Jurkat, Clone E6-1 (cell line): ENCODE measurements around the gene TNFRSF9.
"Not testable (repeated sequence)": the region's sequence is repeated elsewhere in the genome, so short reads cannot be mapped to it uniquely, and the experiment has no call there.

Experiments used
- DNase-seq: peaks from one replicate; pipeline ENCODE4 v3.0.0-alpha.2; 2011; ENCODE audit warnings: low read depth, low spot score
- H3K4me3 ChIP-seq: 2 replicates; pipeline ENCODE4 v1.5.1; 2011; ENCODE audit warnings: mild to moderate bottlenecking, low read length, control low read depth, moderate library complexity

Gene TNFRSF9

DNA sequence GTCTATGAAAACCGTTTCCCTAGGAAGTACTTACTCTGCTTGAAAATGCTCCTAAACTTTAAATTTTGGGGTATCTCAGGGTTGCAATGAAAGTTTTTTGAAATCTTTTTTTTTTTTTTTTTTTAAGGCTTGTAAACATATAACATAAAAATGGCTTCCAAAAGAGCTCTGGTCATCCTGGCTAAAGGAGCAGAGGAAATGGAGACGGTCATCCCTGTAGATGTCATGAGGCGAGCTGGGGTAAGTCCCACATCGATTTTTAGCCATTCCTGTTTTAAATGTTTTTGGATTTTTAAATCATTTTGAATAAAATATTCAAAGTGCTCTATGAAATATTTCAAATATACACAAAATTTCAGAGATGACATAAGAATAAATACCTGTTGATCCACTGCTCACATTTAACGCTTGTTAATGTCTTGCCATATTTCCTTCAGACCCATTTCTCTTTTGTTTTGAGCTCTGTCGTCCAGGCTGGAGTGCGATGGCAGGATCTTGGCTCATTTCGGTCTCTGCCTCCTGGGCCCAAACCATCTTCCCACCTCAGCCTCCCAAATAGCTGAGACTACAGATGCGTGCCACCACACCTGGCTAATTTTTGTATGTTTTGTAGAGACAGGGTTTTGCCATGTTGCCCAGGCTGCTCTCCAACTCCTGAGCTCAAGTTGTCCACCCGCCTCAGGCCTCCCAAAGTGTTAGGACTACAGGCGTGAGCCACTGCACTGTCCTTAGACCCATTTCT, 22.2 kb upstream of the TNFRSF9 start:
- H3K4me3 ChIP-seq, result peak overlapping the region; percentile 74
- DNase-seq, result no peak

DNA sequence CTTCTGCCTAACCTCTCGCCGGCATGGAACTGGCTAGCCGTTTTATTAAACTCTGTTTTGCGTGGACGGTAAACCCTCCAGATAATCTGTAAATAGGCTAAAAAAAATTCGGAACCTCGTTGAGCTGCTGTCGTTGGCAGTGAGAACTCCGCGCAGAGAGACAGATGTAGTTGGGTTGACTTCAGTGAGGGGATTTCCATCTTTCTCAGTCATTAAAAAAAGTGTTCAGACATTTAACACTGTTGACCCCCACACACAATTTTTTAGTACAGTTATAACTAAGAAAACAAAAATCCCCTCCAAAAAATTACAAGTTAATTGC, 21.3 kb upstream of the TNFRSF9 start:
- peak; percentile 6 for DNase-seq
- H3K4me3 ChIP-seq, result peak overlapping the region; percentile 74

DNA sequence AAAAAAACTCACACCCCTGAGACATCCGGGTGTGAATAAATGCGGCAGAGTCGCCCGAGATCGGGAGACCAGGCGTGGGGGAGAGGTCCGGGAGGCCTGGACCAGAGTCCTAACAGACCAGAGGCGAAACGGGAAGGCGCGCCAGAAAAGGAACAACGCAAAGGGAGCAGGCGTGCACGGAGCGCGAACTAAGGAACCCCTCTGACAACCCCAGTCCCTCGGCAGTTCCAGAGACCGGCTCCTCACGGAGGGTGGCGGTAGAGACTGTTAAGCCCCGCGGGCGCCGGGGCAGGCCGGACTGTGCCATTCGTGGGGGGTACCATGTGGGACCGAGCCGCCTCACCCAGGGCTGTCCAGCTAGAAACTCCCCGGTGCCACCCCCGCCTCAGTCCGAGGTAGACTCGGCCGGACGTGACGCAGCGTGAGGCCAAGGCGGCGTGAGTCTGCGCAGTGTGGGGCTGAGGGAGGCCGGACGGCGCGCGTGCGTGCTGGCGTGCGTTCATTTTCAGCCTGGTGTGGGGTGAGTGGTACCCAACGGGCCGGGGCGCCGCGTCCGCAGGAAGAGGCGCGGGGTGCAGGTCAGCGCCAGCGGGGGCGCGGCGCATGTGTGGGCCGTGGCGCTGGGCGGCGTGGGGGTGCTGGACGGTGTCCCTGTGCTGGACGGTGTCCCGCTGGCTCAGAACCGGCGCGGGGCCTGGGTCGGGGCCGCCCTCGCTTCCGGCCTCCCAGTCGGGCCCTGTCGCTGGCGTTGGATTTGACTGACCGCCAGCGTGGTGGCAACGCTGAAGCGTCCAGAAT, 20.8 kb upstream of the TNFRSF9 start, which contains the start of gene PARK7:
Gene PARK7, plus strand, starts transcription at position 496 of the 798 bp plus-strand sequence. CDS start 1,075 bp downstream, outside the sequence.
- peak; percentile 97 for DNase-seq
- peak within 1 kb of the TSS; percentile 74 for H3K4me3 ChIP-seq

DNA sequence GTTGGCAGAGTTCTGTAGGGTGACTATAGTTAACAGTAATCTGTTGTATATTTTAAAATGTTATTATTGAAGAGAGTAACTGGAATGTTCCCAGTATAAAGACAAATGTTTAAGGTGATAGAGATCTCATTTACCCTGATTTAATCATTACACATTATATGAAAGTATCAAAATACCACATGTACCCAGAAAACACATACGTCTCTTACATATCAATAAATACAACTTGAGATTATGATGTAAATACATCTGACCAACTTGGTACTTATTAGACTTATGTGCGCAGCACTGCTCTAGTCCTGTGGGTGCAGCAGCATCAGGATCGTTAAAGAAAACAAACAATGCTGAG, 20.2 kb upstream of the TNFRSF9 start:
- H3K4me3 ChIP-seq, result peak overlapping the region; percentile 74
- no peak for DNase-seq

DNA sequence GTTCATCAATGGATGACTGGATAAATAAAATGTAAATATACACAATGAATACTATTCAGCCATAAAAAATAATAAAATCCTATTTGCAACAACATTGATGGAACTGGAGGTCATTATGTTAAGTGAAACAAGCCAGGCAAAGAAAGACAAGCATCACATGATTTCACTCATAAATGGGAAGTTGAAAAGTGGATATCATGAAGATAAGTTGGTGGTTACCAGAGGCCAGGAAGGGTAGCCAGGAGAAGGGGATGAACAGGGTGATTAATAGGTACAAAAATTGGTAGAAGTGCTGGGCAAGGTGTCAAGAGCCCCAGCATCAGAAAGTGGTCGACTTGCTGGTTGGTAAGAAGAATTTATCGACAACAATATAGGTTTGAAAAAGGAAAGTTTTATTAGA, 19.5 kb upstream of the TNFRSF9 start:
- H3K4me3 ChIP-seq, result peak overlapping the region; percentile 74; the same call in 1 of the 2 replicates
- DNase-seq, result no peak

DNA sequence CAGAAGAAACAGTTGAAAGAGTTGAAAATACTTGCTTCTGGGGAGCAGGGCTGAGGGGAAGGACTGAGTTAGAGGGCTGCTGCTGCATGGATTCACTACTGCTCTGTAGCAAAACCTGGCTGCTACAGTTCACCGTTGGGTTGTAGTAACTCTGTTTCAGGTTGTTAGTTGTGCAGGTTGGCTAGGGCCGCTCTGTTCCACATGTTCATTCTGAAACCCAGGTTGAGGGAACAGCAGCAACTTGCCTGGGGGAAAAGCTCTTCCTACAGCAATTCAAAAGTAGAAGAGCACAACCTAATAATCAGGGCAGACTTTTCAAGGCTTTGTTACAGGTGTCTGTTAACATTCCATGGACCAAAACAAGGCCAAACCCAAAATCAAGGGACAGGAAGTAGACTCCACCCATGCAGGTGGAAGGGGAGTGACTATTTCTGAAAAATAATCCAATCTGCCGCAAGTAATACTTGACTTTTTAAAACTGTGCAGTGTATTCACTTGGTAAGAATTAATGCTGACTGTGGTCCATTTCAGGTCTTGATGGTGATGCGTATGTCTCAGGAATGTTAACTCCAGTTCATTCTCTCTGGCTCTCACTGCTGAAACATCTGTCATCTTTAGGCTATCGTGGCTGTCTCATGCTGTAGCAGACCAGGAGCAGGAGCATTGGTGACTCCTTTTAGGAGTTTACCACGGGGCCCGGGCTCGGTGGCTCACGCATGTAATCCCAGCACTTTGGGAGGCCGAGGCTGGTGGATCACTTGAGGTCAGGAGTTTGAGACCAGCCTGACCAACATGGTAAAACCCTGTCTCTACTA, 15.8 kb upstream of the TNFRSF9 start:
- DNase-seq, result no peak
- H3K4me3 ChIP-seq, result no peak overlapping the region

DNA sequence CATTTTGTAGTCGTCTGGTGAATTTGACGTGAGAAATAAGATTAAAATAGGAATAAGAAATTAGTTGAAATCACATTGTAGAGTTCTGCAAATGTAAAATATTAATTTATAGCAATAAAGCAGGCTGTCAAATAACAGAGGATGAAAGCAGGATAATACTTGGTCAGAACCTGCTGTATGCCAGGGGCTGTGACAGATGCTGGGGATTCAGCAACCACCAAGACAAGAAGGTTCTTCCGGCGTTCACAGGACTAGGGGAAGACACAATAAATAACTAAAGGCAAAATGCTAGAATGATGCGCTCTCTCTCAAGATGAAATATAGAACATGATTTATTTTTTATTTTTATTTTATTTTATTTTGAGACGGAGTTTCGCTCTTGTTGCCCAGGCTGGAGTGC, 14.0 kb upstream of the TNFRSF9 start:
- H3K4me3 ChIP-seq, result no peak overlapping the region
- no peak for DNase-seq

DNA sequence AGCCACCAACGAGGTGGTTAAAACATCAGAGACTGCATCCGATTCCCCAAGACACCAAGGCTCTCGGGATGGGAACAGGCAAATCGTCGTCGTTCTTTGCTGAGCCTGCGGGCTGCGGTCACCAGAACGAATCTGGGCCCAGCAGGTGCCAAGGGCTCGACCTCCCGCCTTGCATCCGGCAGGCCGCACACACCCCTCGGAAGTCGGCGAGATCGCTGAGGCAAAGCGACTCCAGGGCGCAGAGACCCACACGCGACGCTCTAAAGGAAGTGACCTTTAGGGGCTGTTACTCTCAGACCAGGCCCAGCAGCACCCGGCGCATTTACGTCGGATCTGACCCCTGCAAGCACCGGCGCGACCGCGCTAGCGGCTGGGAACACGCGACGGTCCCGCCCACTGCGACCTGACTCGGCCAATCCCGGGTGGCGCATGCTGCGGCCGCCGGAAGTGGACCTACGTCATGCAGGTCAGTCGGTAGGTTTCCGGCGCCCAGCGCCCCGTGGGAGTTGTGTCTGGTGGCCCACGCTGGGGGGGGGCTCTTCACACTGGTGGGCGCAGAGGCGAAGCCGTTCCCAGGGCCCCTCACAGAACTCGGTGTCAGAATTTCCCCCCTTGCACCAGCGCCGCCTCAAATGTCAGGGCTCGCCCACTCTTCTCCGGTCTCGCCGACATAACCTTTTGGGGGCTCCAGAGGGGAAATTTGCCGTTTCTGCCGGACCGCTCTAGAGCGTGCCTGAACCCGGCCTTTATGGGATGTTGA, 13.4 kb upstream of the TNFRSF9 start:
- DNase-seq, result no peak
- no peak overlapping the region for H3K4me3 ChIP-seq

DNA sequence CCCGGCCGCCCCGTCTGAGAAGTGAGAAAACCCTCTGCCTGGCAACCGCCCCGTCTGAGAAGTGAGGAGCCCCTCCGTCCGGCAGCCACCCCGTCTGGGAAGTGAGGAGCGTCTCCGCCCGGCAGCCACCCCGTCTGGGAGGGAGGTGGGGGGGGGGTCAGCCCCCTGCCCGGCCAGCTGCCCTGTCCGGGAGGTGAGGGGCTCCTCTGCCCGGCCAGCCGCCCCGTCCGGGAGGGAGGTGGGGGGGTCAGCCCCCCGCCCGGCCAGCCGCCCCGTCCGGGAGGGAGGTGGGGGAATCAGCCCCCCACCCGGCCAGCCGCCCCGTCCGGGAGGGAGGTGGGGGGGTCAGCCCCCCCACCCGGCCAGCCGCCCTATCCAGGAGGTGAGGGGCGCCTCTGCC, 12.2 kb upstream of the TNFRSF9 start:
- DNase-seq, H3K4me3 ChIP-seq: not testable (repeated sequence)

DNA sequence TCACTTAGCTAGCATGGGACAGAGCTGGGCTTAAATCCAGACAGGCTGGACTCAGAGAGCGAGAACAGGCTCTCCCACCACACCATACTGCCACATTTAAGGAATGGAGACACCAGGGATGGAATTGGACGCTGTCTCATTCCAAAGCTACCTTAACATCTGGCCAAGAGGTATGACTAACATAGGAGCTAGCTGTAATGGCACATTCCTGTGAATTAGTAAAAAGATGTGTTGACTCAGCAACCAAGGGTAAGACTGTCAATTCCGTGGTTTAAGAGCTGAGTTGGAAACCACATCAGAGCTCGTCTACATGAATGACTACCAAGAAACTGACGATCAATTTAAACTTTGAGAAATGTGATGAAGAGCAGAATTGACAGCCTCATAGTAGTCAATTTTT, 8.3 kb upstream of the TNFRSF9 start:
- DNase-seq, result peak; percentile 55
- no peak overlapping the region for H3K4me3 ChIP-seq

DNA sequence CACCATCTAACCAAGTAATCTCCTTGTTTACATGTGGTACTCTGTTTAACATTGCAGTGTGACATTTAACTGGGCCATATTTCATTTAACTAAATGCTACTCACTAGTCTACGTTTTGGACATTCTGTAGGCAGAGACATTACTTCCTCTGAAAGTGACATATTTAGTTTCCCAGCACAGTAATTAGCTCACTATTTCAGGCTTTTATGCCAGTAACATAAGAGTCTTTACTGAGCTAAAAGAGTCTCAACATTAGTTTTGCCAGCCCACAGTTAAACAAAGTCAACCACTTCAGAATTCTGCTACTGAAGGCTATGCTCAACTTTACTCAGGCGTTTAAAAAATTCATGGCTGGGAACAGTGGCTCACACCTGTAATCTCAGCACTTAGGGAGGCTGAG, 2.6 kb upstream of the TNFRSF9 start:
- DNase-seq, result no peak
- no peak overlapping the region for H3K4me3 ChIP-seq

DNA sequence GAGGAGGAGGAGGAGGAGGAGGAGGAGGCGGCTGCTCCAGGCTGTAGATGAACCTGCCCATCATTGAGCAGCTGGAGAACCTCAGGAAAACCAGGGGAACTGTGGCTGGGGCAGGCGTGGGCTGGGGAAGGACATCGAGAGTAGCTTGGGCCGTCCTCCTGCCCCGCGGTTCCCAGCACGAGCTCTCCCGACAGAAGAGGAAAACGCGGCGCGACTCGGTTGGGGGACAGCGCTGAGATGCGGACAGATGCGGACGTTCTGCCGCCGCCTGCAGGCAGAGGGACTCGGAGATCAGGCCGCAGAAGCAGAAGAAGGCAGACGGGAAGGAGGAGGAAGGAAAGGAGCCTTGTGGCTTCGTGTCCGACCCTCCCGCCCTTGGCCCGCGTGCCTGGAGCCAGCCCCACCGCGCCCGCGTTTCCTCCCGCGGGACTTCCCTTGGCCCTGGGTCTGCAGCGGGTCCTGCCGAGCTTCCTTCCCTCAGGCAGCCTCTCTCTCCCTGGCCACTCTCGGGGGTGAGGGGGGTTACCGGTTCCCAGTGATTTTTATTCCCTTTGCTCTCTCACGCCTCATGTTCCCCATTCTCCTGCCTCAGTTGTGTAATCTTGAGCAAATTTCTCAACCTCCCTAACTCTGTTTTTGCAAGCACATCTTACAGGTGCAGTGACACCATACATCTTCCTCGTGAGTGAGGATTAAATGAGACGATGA, 1.7 kb upstream of the TNFRSF9 start:
- no peak overlapping the region for H3K4me3 ChIP-seq
- no peak for DNase-seq

DNA sequence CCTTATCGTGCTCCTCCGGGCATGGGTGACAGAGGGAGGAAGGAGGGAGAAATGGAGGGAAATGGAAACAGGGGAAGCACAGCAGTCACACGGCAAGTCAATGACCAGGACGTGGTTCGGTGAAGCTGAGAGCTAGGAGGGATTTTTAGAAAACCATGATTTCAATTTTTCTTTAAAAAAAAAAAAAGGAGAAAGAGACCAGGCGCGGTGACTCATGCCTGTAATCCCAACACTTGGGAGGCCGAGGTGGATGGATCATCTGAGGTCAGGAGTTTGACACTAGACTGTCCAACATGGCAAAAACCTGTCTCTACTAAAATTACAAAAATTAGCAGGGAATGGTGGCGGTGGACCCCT, 776 bp upstream of the TNFRSF9 start:
- no peak overlapping the region for H3K4me3 ChIP-seq
- DNase-seq, result no peak

DNA sequence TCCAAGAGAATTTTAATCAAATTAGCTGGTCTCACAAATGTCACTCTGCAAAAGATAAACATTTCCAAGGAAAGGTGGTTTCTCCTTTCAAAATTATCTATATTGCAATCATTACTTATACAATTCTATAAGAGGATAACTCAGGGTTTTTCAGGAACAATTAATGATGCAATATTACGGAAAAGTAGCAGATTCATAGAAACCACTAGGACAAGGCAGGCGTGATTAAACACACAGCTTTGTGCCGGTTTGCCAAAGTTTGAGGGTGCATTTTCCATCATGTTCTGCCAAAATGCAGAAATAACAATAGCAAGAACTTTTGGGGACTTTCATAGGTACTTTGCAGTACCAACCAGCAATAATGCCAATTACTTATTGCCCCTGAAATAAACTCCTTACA, 605 bp downstream of the TNFRSF9 start:
- H3K4me3 ChIP-seq, result no peak overlapping the region
- no peak for DNase-seq

DNA sequence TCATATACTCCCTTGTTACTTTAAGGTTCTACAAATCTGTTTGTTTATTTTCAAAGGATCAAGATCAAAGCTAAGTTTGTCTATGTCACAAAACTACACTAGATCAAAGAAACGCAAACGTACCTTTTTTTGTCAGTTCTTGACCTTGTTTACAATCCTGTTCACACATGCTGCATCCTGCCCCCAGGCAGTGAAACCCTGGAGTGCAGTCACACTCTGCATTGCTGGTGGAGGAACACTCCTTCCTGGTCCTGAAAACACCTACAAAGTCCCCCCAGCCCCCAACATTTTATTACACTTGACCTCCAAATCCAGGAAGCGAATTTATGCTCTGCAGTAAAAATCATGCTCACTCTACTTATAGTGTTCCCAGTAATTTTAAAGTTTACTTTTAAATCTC, 2.6 kb downstream of the TNFRSF9 start:
- no peak overlapping the region for H3K4me3 ChIP-seq
- no peak for DNase-seq

DNA sequence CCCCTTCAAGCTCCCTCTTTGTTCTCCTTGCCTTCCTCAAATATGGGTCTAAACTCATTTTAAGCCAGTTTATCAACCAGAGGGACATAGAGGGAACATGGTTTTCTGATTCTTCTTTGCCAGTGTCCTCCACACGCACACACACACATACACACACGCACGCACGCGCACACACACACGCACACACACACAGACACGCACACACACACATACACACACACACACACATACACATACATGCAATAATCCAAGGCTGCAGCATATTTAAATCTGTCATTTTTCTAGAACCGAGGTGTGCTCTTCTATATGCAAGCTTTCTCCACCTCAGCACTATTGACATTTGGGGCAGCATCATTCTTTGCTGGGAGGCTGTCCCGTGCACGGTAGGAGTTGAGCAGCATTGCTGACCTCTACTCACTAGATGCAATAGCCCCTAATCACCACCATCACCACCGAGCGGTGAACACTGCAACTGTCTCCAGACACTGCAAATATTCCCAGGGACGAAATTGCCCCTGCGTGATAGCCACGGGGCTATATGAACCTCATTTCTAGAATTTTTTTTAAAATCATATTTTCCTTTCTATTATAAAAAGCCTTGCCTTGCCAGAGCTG, 8.0 kb downstream of the TNFRSF9 start:
- no peak overlapping the region for H3K4me3 ChIP-seq
- no peak for DNase-seq

DNA sequence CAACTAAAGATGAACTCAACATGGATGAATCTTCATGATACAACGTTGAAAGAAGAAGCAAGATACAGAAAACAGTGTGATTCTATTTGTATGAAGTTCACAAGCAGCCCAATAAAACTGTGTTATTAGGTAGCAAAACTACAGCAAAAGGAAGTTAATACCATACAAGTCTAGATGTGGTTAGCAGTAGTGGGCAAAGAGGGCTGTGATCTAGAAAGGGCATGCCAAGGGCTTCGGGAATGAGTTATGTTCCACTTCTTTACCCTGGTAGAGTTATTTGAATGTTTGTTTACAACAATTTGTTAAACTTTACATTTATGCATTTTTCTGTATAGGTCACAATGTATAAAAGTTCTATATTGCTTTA, 9.2 kb downstream of the TNFRSF9 start:
- H3K4me3 ChIP-seq, result no peak overlapping the region
- DNase-seq, result no peak

DNA sequence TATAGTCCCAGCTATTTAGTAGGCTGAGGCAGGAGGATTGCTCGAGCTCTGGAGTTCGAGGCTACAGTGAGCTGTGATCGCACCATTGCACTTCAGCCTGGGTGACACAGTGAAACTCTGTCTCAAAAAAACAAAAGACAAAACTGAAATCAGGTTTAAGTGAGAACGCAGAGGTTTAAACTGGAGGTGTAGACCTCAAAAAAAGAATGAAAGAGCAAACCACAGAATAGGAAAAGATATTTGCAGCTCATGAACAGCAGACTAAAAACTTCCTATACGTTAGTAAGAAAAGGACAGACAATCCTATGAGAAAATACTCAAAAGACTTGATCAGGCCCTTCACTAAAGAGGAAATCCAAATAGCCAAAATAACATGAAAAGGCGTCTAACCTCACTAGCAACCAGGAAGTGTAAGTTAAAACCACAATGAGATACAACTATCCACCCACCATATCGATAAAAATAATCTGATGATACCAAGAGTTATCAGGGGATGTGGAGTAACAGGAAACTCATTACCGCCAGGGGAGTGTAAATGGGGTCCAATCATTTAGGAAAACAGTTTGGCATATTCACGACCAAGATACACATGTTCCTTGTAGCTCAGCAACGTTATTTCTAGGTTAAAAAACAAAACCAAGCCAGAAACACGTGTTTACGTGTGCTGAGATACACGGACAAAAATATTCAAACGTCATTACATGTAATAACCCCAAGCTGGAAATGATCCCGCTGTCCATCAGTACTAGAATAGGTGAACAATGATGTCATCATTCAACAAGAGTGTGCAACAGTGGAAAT, 9.8 kb downstream of the TNFRSF9 start:
- no peak for DNase-seq
- no peak overlapping the region for H3K4me3 ChIP-seq
